ENCODE measurements around the gene CCNI2. TPM values are rescaled to one million over a fixed set of nuclear protein-coding genes. Genes with fewer than 3 reads are reported as not detected.
A peak's percentile ranks its signal among the peaks of the same experiment; 100 is the strongest.

The CCNI2 gene
- total RNA-seq, 1 donor from 2014 or later, result 55.6 TPM

DNA sequence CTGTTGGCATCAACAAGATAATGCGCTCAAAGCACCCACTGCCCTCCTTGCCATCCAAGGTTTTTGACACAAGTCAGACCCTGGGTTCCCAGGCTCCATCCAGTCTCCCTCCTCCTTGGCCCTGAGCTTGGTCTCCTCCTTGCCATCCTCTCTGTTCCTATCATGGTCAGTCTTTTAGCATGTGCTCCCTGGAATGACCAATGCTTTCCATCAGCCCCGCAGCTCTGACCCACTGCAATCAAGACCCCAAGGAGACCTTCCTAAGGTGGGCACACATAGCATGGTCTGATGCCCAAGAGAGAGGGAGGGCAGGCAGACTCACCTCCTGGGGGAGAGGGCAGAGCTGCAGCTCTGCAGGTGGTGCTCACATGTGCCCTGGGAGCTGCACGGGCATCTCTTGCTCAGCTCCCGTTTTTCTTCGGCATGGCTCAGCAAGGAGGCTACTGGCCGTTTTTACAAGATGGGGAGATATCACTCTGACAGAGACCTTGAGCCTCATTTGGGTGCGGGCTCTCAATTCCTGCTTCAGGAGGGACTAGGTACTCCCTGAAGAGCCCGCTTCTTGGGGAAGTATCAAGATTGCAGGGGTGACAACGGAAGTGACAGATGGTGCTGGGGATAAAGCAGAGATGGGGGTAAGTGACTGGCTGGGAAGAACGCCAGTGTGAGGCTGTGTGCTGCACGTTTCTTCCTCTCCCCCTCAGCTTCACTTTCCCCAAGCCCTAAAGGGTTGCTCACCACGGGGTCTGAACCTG, 26.6 kb downstream of the CCNI2 start:
- intact Hi-C loops (cut with micrococcal nuclease), result no loop called here
- Mint-ChIP-seq H3K4me1 (ENCODE audit: low read depth) (peaks cover 23% of the 10 kb centered on the region), H3K36me3 (ENCODE audit: low read depth) (peaks cover 1% of the 10 kb centered on the region), H3K27ac (no peak overlapping the region), H3K4me3 (peak overlapping the region; percentile 43), H3K27me3 (ENCODE audit: insufficient read depth) (peaks cover 19% of the 10 kb centered on the region), H3K9me3 (no peaks in the 10 kb centered on the region)
- DNase-seq (ENCODE audit: low spot score), result no peak

DNA sequence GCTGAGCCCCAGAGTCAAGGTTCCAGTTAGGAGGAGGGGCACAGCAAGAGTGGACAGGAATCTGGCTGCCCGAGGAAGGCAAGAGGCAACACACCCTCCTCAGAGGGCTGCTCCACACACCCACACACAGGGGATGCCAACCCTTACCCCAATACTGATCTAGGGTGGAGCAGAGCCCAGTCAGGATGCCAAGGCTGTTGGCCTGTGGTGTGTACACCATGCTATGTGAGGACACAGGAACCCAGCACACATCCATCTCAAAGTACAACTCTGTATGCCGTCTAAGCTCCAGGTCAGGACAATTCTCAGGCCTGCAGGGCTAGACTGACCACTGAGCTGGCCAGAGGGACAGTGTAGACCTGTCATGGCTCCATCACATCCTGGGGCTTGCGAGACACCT, 27.2 kb downstream of the CCNI2 start:
- Mint-ChIP-seq H3K4me1 (ENCODE audit: low read depth) (peaks cover 29% of the 10 kb centered on the region), H3K36me3 (ENCODE audit: low read depth) (peaks cover 1% of the 10 kb centered on the region), H3K9me3 (no peaks in the 10 kb centered on the region), H3K27me3 (ENCODE audit: insufficient read depth) (peaks cover 25% of the 10 kb centered on the region), H3K4me3 (peak overlapping the region; percentile 13), H3K27ac (no peak overlapping the region)
- no peak for DNase-seq (ENCODE audit: low spot score)
- intact Hi-C loops (cut with micrococcal nuclease), result no loop called here

DNA sequence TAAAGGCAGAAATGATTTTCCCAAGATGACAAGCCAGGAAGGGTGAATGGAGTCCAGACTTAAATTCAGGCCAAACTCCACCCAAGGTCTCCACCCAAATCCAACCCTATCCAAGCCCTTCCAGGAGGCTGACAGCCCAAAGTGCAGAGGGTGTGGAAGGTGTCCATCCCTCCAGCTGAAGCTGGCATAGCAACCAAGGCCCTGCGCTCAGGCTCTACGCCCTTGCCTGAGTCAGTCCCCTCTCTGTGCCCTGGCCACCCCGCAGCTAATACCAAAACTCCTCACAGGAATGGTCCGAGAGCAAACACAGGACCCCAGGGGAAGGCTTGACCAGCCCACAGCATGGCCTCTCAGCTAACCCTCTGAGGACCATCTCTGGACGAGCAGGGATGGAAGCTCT, 27.7 kb downstream of the CCNI2 start:
- H3K27ac Mint-ChIP-seq, result no peak overlapping the region
- H3K4me3 Mint-ChIP-seq, result peak overlapping the region; percentile 13

GRCh38 chr5:132775476-132775961, 28.3 kb downstream of the CCNI2 start:
- Mint-ChIP-seq H3K36me3 (ENCODE audit: low read depth) (peaks cover 1% of the 10 kb centered on the region), H3K27me3 (ENCODE audit: insufficient read depth) (peaks cover 30% of the 10 kb centered on the region), H3K9me3 (no peaks in the 10 kb centered on the region), H3K4me1 (ENCODE audit: low read depth) (peaks cover 36% of the 10 kb centered on the region), H3K4me3 (peak overlapping the region; percentile 80), H3K27ac (no peak overlapping the region)
- DNase-seq (ENCODE audit: low spot score), result no peak
- intact Hi-C loops (cut with micrococcal nuclease), result no loop called here

More for the DNA sequence above, 27.7 kb downstream of the CCNI2 start:
- Mint-ChIP-seq H3K36me3 (ENCODE audit: low read depth) (peaks cover 1% of the 10 kb centered on the region), H3K9me3 (no peaks in the 10 kb centered on the region), H3K4me1 (ENCODE audit: low read depth) (peaks cover 34% of the 10 kb centered on the region), H3K27me3 (ENCODE audit: insufficient read depth) (peaks cover 28% of the 10 kb centered on the region)
- DNase-seq (ENCODE audit: low spot score), result no peak
- intact Hi-C loops (cut with micrococcal nuclease), result no loop called here

DNA sequence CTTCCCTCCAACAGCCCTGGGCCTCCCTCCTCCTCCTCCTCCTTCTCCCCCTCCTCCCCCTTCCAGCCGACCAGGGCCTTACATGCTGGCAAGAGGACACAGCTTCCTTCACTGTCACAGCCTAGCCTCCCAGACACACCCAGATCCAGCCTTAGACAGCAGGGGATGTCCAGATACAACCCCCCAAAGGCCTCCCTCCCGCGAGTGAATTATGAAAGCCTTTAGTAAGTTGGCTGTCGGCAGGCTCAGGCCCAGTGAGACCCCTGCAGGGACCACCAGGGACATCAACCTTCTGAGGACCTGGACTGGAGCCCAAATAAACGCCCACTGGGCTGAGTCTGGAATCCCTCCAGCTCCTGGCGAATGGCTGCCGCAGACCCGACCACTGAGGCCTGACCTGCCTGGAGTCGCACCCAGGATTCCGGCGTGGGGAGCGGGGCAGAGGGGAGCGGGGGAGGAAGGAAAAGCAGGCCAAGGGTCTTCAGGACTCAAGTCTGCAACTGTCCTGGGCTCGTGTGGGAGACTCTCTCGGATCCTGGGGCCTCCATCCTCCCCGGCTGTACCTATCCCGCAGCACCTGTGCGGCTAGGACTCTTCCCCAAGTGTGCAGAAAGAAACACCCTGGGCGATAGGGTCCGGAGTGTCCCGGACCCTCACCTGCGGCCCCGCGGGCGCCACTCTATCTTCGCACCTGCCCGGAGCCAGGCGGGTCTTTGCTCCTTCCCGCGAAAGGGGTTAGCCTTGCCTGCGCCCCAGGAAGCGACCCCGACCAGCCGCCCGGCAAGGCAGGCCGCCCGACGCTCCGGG, 29.1 kb downstream of the CCNI2 start:
- Mint-ChIP-seq H3K27me3 (ENCODE audit: insufficient read depth) (peaks cover 34% of the 10 kb centered on the region), H3K36me3 (ENCODE audit: low read depth) (peaks cover 1% of the 10 kb centered on the region), H3K27ac (no peak overlapping the region), H3K4me3 (peak overlapping the region; percentile 80), H3K4me1 (ENCODE audit: low read depth) (peaks cover 36% of the 10 kb centered on the region), H3K9me3 (no peaks in the 10 kb centered on the region)
- intact Hi-C loops (cut with micrococcal nuclease), result loop anchor here (1.0 to 2.0 kb wide), 2 partner anchors 23 to 44 kb away; no protein-coding TSS in a partner anchor
- no peak for DNase-seq (ENCODE audit: low spot score)

- Mint-ChIP-seq H3K36me3 (ENCODE audit: low read depth) (peaks cover 1% of the 10 kb centered on the region), H3K9me3 (no peaks in the 10 kb centered on the region), H3K4me1 (ENCODE audit: low read depth) (peaks cover 38% of the 10 kb centered on the region), H3K27me3 (ENCODE audit: insufficient read depth) (peaks cover 39% of the 10 kb centered on the region), H3K27ac (no peak overlapping the region), H3K4me3 (no peak overlapping the region)
- DNase-seq (ENCODE audit: low spot score), result no peak
- intact Hi-C loops (cut with micrococcal nuclease), result loop anchor here (1.0 to 2.0 kb wide), 3 partner anchors 24 to 44 kb away; no protein-coding TSS in a partner anchor
These were observed 29.6 kb downstream of the CCNI2 start for GRCh38 chr5:132776938-132777208.

DNA sequence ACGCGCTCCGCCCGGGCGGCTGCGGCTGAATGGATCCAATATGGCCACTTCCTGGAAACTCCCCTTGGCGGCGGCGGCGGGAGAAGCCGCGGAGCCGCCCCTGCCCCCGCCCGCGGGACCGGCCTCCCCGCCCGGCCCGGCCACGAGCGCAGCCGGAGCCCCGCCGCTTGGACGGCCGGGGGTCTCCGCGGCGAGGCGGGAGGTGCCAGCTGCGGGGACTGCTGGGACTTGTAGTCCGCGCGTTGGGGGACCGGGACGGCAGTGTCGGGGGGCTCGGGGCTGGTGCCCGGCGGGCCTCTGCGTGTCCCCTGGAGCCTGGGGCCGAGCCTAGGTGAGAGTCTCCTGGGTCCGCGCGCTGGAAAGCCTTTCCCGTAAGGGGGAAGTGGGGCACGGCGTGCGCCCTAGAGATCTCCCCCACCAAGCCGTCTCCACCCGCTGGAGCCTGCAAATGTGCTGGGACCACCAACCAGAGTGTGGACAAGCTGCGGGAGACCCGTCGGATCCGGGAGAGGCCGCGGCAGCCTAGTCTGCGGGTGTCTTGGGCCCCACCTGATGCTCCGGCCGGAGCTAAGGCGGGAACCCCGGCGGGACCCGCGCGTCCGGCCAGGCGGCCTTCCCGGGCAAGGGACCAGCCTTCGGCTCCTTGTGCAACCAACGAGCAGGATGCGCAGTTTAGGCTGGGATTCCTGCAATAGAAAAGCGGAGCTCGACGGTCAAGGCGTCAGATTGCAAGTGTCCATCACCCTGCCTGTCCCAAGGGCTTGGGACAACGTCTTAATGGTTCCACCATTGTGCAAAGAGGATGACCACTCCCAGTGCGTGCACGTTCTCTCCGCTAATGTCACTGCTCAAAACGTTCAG, 30.2 kb downstream of the CCNI2 start, which contains the start of gene SEPTIN8:
Gene SEPTIN8, minus strand, starts transcription at position 31 of the 861 bp plus-strand sequence. CDS start 102 bp downstream, outside the sequence.
- intact Hi-C loops (cut with micrococcal nuclease), result loop anchor here (1.0 to 2.0 kb wide), 3 partner anchors 15 to 43 kb away; no protein-coding TSS in a partner anchor
- Mint-ChIP-seq H3K36me3 (ENCODE audit: low read depth) (peaks cover 1% of the 10 kb centered on the region), H3K27me3 (ENCODE audit: insufficient read depth) (peaks cover 45% of the 10 kb centered on the region), H3K9me3 (no peaks in the 10 kb centered on the region), H3K4me1 (ENCODE audit: low read depth) (peaks cover 41% of the 10 kb centered on the region), H3K27ac (peak within 1 kb of the TSS; percentile 63), H3K4me3 (peak within 1 kb of the TSS; percentile 87)
- peak; percentile 43 for DNase-seq (ENCODE audit: low spot score)

DNA sequence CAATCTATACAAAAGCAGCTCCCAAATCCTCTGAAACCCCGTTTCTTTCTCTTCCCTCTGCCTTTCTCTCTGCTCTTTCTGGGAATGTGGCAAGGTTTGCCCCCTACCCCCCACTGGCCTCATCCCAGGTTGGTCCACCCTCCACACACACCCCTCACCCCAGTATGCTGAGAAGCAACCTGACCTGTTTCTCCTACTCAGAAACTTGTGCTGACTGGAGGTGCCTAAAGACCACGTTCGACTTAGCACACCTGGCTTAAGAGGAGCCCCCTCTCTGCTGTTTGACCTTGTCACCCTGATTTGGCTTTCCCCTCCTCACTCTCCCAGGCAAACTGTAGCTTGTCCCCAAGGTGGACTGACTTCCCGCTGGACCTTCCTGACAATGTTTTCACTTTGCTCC, 30.9 kb downstream of the CCNI2 start:
- no peak for DNase-seq (ENCODE audit: low spot score)
- Mint-ChIP-seq H3K4me1 (ENCODE audit: low read depth) (peaks cover 41% of the 10 kb centered on the region), H3K9me3 (no peaks in the 10 kb centered on the region), H3K36me3 (ENCODE audit: low read depth) (peaks cover 1% of the 10 kb centered on the region), H3K27me3 (ENCODE audit: insufficient read depth) (peaks cover 45% of the 10 kb centered on the region), H3K27ac (peak overlapping the region; percentile 63), H3K4me3 (peak overlapping the region; percentile 87)
- intact Hi-C loops (cut with micrococcal nuclease), result loop anchor here (2.0 kb wide), 1 partner anchor 15 kb away; no protein-coding TSS in a partner anchor

- H3K36me3 Mint-ChIP-seq (ENCODE audit: low read depth), result peaks cover 1% of the 10 kb centered on the region
- intact Hi-C loops (cut with micrococcal nuclease), result loop anchor here (2.0 kb wide), 1 partner anchor 16 kb away; no protein-coding TSS in a partner anchor
- no peak overlapping the region for H3K27ac Mint-ChIP-seq
- peak overlapping the region; percentile 28 for H3K4me3 Mint-ChIP-seq
- no peaks in the 10 kb centered on the region for H3K9me3 Mint-ChIP-seq
- no peak for DNase-seq (ENCODE audit: low spot score)
- peaks cover 48% of the 10 kb centered on the region for H3K27me3 Mint-ChIP-seq (ENCODE audit: insufficient read depth)
- peaks cover 41% of the 10 kb centered on the region for H3K4me1 Mint-ChIP-seq (ENCODE audit: low read depth)
These were observed 31.6 kb downstream of the CCNI2 start for GRCh38 chr5:132778856-132779255.

DNA sequence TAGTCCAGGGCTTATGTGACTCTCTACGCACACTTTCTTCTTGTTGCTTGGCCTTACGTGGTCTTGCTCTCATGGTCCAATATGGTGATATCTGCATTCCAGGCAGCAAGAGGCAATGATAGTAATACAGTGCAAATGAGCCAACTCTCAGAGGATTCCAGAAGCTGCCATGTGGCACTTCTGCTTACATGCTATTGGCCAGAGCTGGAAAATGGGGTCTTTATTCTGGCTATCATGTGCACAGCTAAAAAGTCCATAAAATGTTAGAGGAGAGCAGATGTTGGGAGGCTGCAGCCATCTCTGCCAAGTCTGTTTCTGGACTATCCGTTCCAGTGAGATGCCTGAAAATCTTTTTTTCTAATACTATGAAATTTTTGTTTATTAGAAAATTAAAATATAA, 32.7 kb downstream of the CCNI2 start:
- intact Hi-C loops (cut with micrococcal nuclease), result loop anchor here (2.0 kb wide), 1 partner anchor 17 kb away; no protein-coding TSS in a partner anchor
- Mint-ChIP-seq H3K4me3 (peak overlapping the region; percentile 48), H3K27me3 (ENCODE audit: insufficient read depth) (peaks cover 51% of the 10 kb centered on the region), H3K4me1 (ENCODE audit: low read depth) (peaks cover 41% of the 10 kb centered on the region), H3K36me3 (ENCODE audit: low read depth) (peaks cover 1% of the 10 kb centered on the region), H3K27ac (no peak overlapping the region), H3K9me3 (no peaks in the 10 kb centered on the region)
- no peak for DNase-seq (ENCODE audit: low spot score)

DNA sequence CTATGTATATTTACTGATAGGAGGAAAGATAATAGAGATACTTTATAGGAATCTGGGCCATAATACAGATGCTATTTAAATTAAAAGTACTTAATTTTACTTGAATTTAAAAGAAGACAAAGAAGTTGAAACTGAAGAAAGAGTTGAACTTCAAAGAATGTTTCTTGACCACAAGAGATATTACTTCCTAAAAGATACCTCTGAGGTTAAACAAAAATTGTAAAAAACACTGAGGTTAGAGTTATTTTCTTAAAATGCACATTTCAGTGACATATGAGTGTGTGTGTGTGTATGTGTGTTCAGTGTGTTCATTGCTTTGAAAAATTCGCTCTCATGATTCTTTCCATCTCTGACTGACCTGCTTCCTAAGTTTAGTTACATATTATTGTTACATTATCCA, 33.4 kb downstream of the CCNI2 start:
- intact Hi-C loops (cut with micrococcal nuclease), result no loop called here
- Mint-ChIP-seq H3K4me1 (ENCODE audit: low read depth) (peaks cover 41% of the 10 kb centered on the region), H3K4me3 (no peak overlapping the region), H3K9me3 (no peaks in the 10 kb centered on the region), H3K27me3 (ENCODE audit: insufficient read depth) (peaks cover 47% of the 10 kb centered on the region), H3K36me3 (ENCODE audit: low read depth) (peaks cover 1% of the 10 kb centered on the region), H3K27ac (no peak overlapping the region)
- DNase-seq (ENCODE audit: low spot score), result no peak

DNA sequence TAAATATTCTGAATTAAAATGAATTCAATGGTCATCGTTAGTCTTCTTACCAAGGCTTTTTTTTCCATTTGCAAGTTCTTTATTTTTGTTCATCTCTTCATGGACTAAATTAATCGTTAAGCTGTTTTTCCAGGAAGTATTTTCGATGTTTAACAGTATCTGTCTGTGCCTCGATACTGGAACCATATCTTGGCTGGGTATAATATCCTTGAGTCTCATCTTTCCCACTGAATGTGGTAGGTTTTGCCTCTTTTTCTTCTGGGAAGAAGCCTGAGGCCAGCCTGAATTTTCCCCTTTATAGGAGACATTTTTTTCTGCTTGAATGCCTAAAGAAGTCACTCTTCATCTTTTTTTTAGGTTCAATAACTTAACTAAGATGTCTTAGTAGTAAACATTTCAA, 33.8 kb downstream of the CCNI2 start:
- H3K9me3 Mint-ChIP-seq, result no peaks in the 10 kb centered on the region
- DNase-seq (ENCODE audit: low spot score), result no peak
- peaks cover 44% of the 10 kb centered on the region for H3K27me3 Mint-ChIP-seq (ENCODE audit: insufficient read depth)
- peaks cover 1% of the 10 kb centered on the region for H3K36me3 Mint-ChIP-seq (ENCODE audit: low read depth)
- H3K27ac Mint-ChIP-seq, result no peak overlapping the region
- no peak overlapping the region for H3K4me3 Mint-ChIP-seq
- H3K4me1 Mint-ChIP-seq (ENCODE audit: low read depth), result peaks cover 39% of the 10 kb centered on the region
- intact Hi-C loops (cut with micrococcal nuclease), result no loop called here

Measured in activated T-helper 1 cell treated with anti-CD3 and anti-CD28 coated beads, Interleukin-12 subunit alpha, Interleukin-12 subunit beta, Interleukin-2, Interleukin-4 antibody, amounts not matched to agents 30 ng/mL and 10 ng/mL and 1 ng/mL, durations not matched to agents 14 hours and 24 hours and 36 hours (primary cell).